ENCODE results near the gene MAB21L4.

The MAB21L4 gene

DNA sequence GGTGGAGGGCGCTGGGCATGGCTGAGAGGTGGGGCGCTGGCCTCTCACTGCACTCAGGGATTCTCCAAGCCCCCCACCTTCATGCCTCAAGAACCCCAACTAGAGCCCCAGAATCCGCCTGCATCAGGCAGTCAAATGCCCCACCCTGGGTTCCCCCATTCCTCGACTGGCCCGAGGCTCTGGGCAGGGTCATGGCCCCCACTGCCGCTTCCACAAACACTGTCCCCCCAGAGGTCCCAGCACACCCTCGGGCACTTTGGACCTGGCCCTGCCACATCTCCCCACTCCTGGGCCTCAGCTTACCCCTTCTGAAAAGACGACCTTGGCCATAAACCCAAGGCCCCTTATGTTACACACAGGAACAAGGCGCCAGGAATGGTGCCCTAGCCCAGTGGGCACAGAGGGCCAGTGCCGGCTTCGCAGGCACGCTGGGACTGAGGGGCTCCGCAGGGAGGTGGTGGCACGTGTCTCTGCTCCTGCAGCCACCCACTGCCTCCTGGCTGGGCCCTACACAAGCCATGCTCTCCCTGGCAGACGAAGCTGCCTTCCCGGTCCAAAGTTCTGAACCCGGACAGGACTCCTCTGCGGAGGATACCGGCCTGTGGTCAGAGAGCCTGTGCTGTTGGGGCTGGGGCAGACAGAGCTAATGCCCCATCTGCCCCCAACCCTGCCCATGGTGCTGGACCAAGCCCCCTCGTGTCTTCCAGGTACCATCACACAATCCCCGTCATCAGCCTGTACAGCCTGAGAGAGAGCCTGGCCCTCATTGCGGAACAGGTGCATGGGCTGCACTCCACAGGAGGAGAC lies 20.5 kb downstream of the MAB21L4 start:
- DNase-seq: no peak

DNA sequence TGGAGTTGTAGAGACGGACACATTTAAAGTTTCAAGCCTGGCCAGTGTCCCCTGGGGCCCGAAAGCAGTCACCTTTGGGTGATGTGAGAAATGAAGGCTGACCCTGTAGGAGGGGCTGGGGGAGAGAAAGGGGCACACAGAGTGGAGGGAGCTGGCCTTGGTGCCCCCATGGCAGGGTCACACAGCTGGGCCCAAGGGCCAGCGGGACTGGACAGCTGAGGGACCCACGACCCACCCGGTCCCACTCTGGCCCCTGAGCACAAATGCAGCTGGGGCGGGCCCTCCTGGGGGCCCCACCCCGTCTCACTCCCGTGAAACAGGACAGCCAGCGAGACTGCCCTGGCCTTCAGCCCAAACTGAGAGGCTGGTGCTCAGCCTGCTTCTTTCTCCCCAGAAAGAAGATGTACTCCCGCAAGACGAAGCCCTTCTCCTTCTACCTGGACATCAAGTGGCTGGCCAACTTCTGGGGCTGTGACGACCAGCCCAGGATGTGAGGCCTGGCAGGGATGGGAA lies 21.2 kb downstream of the MAB21L4 start:
- no peak for DNase-seq

DNA sequence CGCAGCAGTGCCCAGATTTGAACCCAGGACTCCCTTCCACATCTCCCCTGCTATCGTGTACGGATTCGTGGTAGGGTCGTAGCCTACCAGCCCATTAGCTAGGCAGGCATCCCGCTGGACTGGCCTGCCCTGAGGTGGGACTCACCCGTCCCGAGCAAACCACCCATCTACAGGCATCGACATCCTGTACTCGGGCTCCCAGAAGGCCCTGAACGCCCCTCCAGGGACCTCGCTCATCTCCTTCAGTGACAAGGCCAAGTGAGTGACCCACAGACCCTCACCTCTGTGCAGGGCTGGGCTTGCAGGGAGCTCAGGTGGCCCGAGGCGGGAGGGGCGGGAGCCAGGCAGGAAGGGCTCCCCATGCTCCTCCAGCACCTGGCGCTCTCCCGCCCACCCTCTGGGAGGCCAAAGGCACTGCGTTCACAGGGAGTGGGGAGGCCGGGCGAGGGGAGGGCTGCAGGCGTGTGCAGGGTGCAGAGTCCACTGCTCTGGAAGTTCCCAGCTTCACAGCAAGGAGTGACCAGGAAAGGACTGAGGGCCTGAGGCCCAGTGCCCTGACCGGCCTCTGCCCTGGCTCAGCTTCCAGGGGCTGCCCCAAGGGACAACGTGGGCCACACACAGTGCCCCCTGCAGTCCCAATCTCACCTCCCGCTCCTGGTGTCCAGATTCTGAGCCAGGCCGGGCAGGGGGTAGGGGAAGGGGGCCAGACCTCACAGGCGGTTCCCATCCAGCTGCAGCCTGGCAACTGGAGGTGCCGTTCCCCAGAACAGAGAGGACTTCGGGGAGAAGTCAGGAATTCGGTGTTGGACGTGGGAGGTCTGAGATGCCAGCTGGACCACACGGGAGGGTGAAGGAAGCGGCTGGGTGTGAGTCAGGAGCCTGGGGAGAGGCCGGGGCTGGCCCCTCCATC lies 21.9 kb downstream of the MAB21L4 start:
- DNase-seq: no peak

DNA sequence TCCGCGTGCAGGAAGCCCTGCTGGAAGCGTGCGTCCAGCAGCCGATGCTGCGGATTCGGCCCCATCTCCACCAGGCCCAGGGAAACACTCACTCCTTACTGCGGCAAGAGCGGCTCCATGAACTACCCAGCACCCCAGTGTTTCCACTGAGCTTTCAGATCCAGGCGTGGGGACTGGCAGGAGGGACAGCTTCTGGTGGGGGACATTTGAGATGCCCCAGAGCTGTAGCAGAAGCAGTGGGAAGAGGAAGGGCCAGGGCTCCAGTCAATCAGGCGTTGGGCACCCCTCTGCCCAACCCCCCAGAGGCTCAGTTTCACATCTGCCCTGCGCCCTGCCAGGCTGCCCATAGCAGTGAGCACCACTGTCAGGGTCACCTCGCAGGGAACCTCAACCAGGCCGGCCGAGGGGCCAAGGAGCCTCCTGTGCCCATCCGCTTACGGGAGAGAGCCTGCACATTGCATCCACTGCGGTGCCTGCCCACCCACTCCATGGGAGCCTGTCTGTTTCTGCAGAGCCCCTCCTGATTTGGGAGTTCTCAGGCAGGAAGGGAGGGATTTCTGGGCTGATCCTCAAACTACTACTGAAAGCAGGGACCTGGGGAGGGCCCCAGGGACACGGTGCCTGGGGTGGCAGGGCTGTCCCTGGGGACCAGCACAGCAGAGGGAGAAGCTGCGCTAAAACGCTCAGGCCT lies 22.7 kb downstream of the MAB21L4 start:
- no peak for DNase-seq

DNA sequence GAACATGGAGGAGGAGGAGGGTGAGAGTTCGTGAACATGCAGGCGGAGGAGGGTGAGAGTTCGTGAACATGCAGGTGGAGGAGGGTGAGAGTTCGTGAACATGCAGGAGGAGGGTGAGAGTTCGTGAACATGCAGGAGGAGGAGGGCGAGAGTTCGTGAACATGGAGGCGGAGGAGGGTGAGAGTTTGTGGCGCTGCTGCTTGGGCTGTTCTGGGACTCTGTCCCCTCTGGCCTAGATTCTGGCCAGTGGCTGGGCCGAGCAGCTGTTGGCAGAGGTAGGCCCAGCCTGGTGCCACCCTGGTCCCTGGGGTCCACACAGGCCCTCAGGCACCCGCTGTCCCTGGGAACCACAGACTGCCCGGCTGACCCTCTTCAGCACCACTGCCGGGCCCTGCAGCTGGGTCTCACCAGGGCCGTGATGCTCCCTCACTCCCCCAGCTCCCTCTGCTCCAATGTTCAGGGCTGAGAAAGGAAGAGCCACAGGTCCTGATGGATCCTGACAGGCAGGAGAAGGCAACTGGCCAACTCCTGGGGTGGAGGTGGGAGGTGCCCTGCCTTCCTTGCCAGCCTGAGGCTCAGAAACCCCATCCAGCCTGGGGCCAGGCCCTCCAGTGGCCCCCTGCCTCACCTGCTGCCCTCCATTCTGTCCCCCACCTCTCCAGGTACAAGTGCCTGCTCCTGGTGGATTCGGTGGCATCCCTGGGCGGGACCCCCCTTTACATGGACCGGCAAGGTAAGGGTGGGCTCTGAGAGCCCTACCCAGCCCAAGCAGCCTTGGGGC lies 23.4 kb downstream of the MAB21L4 start:
- no peak for DNase-seq

DNA sequence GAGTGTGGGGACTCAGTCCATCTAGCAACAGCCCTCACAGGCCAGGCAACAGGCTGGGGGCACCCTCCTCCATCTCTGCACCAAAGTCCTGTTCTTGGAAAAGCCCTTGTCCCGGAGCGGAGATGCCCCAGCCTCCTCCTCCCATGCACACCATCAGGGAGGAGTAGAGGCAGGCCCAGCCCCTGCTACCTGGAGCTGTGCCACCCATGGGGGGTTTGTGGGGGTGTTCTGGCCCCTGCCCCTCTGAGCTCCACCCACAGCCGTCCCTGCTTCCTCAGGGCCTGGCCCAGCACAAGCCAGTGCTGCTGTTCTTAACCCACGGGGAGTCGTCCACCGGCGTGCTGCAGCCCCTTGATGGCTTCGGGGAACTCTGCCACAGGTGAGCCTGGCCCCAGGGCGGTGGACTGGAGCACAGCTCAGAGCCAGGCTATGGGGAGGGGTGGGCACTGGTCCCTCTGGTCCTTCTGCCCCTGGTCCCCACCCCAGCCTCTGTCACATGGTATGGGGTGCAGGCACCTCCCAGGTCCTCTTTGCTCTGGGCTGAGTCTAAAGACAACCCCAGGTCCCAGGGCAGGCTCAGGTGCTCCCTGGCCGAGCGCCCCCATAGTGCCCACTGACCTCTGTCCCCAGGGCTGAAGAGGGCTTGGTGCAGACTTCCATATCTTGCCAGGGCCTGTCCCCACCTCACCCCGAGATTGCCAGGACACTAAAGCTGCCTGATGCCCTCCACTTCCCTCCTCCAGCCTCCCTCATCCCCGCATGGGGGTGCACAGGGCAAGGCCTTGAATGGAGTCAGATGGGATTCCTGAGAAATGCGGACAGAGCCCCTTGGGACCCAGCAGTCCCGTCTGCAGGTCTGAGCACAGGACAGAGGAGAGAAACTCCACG lies 24.6 kb downstream of the MAB21L4 start:
- DNase-seq: no peak

DNA sequence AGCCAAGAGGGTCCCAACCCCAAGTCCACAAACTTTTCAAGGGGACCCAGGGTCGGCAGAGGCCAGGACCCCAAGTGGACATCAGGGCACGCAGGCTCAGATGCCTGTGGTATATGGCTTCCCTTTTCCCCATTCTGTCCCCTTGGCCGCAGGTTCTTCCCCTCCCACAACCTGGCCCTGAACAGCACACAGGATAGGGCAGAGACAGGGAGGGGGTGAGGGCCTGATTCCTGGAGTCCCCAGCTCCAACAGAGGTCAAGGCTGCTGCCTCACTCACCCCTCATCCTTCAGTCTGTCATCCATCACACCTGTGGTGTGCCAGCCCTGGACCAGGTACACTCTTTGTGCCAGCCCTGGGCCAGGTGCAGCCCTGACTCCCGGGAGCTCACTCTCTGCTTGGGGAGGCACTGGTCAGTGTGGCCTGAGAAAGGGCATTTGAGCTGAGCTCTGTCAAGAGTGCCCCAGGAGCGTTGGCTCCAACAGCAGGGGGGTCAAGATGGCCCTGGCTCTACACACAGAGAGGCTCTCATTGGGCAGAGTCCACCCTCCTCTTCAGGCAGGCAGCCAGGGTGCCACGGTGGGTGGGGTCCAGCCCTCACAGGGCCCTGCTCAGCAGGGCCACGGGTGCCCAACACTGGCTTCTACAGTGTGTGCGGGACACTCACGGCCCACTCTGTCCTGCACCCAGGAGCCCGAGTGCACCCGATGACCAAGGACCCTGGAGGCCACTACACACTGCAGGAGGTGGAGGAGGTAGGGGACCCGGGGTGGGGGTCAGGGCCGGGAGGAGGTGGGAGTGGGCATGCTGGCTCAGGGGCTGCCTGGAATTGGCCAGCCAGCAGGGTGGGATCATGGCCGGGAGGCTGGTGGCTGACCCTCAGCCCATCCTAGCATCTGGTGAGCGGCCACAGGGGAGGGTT lies 25.7 kb downstream of the MAB21L4 start:
- no peak for DNase-seq

DNA sequence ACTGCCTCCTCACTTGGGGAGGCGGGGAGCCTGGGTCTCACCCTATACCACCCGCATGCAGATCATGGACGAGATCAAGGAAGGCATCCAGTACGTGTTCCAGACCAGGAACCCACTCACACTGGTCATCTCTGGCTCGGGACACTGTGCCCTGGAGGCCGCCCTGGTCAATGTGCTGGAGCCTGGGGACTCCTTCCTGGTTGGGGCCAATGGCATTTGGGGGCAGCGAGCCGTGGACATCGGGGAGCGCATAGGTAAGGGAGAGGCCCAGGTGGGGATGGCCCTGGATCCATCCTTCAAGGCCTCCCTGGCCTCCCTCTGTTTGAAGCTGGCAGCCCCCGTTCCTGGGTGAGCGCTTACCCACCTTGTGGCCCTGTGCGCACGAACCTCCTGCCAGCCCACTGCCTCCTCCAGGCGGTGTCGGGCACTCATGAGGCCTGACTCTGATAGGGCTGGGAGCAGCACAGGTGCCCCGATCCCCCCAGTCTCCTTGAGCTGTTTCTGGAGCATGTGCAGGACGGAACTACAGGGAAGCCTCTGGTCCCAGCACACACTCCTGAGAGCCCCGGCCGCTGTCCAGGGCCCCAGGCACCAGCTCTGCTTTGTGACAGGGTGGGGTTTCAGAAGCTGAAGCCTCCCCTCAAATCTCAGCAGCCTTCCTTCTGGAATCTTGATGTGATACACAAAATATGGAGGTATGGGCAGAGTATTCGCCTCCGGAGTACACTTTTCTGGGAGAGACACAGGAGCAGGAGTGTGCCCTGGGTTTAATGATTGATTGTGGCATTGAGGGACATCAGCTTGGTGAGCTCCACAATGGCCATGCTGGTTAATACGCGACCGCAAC lies 26.6 kb downstream of the MAB21L4 start:
- no peak for DNase-seq

DNA sequence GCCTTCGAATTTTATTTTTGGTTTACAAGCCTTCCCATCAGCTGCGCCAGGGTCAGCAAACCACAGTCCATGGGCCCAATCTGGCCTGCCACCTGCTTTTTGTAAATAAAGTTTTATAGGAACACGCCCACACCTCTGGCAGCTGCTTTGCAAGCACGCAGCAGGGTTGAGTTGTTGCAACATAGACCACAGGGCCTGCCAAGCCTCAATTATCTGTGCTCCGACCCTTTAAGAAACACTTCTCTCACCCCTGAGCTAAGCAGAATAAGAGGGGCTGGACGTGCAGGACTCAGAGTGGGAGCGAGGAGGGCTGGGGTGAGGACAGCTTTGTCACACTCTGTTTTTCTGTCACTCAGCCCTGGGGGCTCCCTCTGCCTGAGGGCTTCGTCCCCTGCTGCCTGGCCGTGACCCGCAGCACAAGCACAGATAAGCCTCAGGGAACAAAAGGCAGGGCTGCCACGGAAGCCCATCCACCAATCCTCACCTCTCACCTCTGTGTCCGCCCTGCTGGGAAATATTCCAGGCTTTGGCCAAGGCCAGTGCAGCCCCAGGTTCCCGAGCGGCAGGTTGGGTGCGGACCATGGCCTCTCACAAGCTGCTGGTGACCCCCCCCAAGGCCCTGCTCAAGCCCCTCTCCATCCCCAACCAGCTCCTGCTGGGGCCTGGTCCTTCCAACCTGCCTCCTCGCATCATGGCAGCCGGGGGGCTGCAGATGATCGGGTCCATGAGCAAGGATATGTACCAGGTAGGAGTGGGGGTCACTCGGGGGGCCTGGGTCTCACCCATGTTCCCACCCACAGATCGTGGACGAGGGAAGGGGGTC lies 27.5 kb downstream of the MAB21L4 start, which contains the start of gene AGXT:
Gene AGXT (plus strand): TSS at position 539 of the 823 bp plus-strand sequence. CDS start 42 bp downstream, at position 581.
- DNase-seq: no peak

DNA sequence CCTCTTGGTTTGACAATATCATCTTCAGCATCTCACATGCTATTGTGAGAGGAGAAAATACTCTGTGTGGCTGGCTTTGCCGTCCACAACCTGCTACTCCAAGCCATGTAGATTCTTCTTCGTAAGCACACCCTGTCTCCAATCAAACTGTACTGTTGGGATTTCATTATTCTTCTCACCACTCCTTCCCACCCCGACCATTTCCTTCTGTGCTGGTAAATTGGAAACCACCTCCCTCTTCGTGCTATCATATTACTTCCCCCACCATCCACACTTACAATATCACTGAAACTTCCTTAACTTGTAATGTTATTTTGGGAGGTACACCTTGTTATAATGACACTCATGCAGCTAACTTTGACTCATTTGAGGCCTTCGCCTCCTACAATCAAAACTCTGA lies 30.6 kb downstream of the MAB21L4 start:
- no peak for DNase-seq

DNA sequence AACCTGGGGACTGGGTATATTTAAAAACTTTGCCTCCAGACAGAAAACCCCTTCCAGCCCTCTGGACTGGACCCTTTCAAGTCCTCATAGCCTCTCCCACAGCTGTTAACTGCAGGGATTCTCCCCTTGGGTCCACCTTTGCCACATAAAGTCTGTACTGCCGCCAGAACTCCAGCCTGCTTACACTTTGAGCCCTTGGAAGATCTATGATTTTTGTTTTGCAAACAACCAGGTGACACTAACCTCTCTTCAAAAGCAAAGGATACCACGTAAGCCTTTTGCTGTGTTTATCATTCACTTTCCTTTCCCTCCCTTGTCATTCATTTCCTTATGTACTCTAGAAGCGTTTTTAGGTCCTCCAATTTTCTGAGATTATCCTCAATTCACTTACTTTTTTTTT lies 31.5 kb downstream of the MAB21L4 start:
- no peak for DNase-seq

DNA sequence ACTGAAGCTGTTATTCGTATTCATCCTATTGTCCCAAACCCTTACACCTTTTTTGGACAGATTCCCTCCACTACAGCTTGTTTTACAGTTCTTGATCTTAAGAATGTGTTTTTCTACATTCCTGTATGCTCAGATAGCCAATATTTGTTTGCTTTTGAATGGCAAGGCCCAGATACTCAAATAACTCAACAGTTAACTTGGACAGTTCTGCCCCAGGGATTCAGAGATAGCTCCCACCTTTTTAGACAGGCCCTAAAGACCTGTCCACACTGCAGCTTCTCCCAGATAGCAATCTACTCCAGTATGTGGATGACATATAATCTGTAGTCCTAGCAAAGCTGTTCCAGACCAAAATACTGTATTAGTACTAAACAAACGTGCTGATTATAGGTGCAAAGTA lies 34.4 kb downstream of the MAB21L4 start:
- DNase-seq: no peak

DNA sequence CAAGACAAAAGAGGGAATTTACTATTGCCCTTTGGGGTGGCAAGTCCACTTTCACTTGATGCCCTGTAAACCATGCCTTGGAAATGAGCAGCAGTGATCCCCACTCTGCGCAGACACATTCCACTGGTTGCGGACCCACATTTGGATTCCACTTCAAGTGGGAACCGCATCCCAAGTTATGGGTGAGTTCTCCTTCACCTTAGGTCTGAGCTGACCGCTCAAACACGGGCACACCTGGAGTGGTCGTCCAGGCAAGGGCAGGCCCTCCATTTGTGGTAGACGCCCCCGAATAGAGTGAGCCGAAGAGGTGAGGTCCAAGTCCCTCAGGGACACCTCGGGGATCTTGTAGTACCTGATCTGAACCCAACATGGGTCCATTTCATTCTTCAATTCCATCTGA lies 37.1 kb downstream of the MAB21L4 start:
- no peak for DNase-seq

DNA sequence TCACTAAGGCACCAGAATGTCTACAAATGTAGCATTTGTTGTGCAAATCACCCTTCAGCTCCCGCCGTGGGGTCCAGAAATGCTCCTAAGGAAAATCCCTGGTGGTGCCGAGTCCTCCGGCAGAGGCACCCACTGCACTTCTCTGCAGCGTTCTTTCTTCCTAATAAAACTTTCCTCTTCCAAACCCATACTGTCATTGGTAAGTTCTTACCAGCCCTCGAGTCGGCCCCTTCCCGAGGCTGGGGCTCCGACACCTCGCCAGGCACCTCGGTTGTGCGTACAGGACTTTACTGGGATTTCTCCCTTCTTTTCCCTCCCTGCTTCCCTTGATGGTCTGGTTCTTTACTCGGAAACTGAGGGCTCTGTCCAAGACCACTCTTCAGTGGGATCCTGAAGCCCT lies 37.6 kb downstream of the MAB21L4 start:
- no peak for DNase-seq

DNA sequence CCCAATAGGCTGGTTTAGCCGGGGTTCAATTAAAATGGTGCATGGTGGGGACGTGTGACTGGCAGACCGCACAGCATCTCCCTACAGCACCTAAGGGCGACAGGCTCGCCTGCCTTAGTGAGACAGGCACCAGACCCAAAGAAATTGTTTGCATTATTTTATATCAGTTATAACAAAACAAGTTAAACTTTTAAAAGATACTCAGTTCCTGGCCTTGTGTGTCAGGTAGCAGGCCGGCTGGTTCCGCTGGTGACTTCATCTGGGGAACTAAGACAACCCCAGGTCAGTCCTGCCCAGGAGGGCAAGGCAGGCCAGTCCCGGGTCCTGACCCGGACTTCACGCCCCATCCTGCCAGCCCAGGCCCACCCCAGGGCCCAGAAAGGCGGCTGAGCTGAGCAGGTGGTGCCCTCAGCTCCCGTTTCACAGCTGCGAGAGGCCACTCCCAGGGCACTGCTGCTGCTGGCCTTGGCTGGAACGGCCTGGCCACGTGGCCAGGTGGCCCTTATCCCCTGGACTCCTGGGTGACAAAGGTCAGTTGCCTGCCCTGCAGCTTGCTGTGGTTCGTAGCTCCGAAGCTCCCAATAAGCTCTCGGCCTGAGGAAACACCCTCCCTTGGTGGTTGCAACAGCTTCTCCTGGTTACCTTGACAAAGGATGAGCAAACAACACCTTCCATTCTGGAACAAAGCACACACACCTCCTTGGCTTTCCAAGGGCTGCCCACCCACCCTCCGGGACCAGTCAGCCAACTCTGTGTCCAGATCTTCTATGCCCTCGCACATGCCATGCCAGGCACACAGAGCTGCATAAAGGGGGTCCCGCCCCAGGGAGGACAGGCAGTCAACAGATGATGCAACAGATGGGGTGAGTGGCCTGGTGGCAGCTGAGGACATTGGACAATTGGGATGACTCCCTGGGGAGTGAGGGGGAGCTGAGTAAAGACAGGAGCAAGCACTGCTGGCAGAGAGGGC lies 38.6 kb downstream of the MAB21L4 start:
- no peak for DNase-seq

DNA sequence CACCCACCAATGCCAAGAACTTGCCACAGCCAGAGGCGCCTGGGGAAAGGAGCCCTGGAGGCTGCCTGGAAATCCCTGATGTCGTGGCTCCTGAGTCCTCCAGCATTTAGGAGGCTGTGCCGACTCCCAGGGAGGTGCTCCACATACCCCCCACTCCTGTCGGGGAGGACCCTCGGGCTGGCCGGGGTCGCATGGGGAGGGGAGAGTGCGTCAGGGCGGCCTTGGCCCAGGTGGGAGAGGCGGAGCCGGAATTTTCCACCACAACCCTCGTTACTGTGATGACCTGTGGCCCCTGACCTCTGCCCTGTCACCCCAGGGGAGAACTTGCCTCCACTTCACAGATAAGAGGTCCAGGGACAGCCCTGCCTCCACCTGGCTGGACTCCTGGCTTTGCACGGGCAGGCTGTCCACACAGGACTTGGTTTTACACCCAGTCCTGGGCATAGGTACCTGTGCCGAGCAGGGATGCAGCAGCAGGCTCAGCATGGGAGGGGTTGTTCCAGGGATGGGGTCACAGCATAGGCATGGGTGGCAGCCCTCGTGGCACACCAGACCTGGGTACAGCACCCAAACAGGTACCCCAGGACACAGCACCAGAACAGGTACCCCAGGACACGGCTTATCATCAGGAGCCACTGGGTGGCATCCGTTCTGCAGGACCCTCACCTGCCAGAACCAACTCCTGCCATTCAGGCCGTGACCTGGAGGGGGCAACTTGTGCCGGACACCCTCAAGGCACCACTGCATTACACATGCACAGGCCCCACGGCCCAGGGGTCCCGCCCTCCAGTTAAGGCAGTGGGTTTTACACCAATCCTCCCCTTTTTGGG lies 39.6 kb downstream of the MAB21L4 start:
- DNase-seq: no peak

Measured in NCI-H1105 (cell line).